Measurements from ENCODE around the gene CSPG4.
"Not testable (repeated sequence)": the region's sequence is repeated elsewhere in the genome, so short reads cannot be mapped to it uniquely, and the experiment has no call there.

The CSPG4 gene

GRCh38 chr15:75739791-75740190 lies 27.1 kb upstream of the CSPG4 start:
- no peak for DNase-seq (ENCODE audit: low spot score)

DNA sequence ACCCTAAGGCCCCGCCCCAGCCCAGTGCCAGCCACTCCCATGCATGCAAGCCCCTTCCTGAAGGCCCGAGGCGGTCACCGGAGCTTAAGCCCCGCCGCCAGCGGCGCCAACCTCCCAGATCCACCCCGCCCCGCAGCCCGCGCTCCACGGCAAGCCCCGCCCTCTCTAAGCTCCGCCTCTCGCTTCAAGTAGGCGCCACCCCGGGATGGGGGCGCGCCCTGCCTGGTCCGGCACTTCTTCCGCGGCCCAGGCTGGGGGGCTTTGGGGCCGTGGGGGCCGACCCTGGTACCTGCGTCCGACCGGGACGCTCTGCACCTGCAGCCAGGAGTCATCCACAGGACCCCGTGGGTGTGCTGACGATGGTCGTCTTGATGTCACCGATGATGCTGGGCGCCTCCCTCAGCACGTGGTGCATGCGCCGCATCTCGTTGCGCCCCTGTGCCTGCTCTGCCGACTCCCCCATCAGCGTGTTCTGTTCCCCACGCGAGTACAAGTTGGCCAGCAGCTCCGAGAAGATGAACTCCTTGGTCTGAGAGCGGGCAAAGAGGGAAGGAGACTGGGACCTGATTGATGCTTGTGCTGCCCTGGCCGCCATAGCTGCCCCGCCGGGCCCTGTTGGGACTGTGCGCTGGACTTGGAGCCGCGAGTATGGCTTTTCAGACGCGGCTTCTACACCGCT lies 26.1 kb upstream of the CSPG4 start:
- peak; percentile 98 for DNase-seq (ENCODE audit: low spot score)

- DNase-seq (ENCODE audit: low spot score), result no peak
Measured at GRCh38 chr15:75738014-75738646, 25.5 kb upstream of the CSPG4 start.

DNA sequence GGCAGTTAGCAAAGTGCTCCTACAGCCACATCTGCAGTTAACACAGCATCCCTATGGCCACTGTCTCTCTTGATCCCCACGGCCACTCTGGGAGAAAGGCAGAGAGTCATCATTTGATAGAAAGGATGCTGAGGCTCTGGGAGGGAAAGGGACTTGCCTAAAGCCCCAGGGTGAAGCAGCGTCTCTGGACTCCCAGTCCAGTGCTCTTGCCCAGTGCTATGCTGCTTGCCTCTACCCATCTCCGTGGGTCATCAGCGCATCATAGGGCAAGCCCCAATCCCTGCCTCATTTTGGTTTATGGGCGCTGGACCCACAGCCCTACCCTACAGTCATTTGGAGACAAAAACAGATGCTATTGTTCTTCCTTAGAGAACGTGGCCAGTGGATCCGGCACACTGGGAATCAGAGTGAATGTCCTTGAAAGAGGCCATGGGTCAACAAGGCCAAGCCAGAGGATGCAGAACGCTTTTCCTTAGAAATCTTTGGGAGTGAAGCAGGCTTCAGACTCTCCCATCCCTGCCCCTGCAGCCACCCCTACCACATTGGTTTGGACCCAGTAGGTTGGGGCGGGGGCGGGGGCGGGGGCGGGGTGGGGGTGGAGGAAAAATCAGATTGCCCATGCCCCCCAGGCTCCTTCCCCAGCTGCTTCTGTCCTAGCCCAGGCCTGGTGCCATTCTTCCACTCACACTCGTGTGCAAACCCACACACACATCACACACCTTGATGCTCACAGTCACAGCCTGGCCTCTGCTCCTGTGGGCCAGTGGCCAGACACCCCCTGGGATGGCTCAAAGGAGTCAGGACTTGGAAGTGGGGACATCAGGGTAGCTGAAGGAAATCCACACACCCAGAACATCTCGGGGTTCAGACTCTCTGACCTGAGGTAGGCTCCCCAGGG lies 24.7 kb upstream of the CSPG4 start:
- DNase-seq (ENCODE audit: low spot score), result not testable (repeated sequence)

DNA sequence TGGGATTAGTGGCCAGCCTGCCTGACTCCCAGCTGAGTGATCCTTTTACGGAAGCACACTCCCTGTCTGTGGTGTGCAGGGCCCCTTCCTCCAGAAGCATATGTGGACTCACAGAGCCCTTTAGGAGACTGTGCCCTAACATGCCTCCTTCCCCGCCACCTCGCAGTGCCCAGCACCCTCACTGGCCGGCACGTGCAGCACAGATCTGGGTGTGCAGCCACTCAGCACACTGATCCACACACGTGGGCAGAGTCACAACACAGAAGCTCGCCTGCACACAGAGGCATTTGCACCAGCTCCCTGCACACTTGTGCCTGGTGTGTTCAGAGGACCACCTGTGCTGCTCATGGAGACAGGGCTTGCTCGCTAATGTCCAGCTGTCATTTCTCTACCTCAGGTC lies 23.6 kb upstream of the CSPG4 start:
- no peak for DNase-seq (ENCODE audit: low spot score)

GRCh38 chr15:75734861-75735760 lies 22.5 kb upstream of the CSPG4 start:
- not testable (repeated sequence) for DNase-seq (ENCODE audit: low spot score)

- DNase-seq (ENCODE audit: low spot score), result no peak
Measured at GRCh38 chr15:75733761-75734651, 21.4 kb upstream of the CSPG4 start.

DNA sequence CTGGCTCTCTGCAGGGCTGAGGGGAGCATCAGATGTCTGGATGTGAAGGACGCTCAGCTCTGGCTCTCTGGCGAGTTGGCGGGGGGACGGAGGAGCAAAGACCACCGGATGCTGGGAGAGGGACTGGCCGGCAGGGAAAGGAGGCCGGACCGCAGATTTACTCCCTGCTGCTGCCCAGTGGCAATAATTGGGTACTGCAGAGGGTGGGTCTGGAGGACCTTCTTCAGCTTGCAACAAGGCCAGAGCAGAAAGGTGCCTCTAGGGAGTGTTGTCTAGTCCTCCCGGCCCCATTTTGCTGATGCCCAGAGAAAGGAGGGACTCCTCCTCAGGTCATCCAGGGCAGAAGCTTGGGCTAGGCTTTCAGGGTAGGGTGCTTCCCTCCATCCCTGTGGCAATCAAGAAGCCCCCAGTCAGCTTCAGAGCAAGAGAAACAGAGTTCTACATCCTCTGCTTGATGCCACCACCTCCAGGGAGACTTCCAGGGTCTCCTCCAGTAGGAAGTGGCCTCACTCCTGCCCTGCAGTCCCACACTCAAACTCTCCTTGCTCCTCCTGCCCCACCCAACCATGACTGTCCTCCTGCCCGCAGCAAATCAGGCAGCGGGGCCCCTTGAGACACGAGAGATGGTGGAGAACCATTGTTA lies 20.3 kb upstream of the CSPG4 start:
- peak; percentile 74 for DNase-seq (ENCODE audit: low spot score)

GRCh38 chr15:75732177-75732808 lies 19.6 kb upstream of the CSPG4 start:
- DNase-seq (ENCODE audit: low spot score), result no peak

DNA sequence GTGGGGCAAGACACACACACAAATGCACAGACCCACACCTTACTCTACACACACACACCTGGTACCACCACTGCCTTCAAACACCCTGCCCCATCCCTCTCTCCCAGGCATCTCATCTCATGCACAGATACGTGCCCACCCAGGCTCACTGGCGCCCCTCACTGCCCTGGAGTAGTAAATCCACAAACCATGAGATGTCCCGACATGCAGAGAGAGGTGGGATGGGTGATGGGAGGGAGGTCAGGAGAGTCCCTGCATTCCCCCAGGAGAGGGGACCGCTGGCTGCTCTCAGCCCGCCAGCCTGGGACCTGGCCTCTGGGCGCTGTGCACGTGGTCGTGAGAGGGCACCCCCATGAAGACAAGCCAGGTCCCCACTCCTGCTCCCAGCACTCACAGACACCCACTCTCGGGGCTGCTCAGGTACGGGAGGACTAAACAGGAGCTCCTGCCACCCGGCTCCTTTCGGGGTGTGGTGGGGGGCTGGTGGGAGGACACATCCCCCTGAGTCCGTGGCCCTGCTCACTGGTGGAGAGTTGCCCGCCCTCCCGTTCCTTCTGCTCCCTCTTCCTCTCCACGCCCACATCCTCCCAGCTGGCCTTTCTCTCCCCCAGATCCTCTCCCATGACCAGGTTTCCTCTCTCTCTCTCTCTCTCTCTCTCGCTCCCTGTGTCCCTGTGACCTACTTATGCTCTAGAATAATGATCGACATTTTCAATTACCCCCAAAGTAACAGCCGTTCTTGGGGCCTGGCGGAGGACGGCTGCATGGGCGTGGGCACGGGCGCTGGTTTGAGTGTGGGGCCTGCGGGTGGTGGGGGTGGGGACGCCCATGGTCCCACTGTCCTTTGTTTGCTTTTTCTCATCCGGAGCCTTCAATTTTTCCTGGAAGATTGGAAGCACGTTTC lies 18.9 kb upstream of the CSPG4 start:
- no peak for DNase-seq (ENCODE audit: low spot score)

DNA sequence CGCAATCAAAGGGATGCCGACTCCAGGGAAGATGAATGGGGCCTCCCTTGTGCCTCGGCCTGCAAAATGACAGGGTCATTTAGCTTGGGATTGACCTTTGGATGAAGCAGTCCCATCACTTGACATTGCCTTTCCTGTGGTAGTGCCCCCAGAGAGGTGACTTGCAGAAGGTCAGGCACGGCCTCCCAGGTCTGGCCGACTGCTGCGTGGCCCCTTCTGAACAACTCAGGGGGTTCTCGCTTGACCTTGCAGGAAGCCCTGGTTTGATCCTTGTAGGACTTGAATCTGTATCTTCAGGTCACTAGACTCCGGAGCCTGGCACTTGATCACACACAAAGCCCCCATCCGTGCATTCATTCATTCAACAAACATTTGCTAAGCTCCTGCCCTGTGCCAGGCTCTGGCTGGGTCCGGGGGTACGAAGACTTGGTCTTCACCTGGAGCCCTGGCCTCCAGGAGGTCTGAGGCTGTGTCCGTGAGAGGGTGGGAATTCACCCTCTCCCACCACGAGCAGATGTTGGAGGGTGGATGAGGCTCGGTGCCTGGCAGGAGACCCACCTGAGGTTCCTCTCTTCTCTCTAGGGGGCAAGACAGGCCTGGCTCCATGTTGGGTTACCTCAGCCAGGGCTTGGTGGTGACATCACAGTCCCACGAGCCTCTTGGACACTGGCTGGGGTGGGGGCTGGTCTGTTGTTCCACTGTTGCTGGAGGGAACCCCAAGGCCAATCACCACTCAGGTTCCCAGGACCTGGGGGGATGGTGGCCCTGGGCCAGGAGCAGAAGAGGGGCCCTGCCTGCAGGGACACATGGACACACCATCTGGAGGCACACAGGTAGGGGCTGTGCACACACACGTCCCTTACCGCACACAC lies 18.0 kb upstream of the CSPG4 start:
- not testable (repeated sequence) for DNase-seq (ENCODE audit: low spot score)

GRCh38 chr15:75729326-75730069 lies 16.9 kb upstream of the CSPG4 start:
- DNase-seq (ENCODE audit: low spot score), result no peak

- DNase-seq (ENCODE audit: low spot score), result peak; percentile 47
Measured at GRCh38 chr15:75727851-75728715, 15.4 kb upstream of the CSPG4 start.

DNA sequence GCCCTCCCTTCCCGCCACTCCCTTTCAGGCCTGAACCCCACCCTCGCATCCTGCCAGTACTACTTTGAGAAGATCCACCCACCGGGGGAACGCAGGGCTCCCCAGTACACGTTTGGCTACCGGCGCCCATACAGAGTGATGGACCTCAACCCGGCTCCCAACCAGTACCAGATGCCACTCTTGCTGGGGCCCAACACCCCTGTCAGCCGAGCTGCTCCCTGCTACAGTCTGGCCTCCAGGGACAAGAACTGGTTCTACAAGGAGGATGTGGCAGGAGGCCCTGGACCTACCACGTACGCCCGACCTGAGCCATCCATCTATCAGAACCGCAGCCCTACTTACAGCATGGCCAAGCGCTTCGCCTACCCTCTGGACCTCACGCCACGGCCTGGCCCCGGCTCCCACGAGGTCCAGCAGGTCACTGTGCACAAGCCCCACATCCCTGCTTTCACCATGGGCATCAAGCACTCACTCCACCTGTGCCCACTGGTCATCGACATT lies 14.4 kb upstream of the CSPG4 start:
- no peak for DNase-seq (ENCODE audit: low spot score)

GRCh38 chr15:75725719-75726607 lies 13.3 kb upstream of the CSPG4 start:
- no peak for DNase-seq (ENCODE audit: low spot score)

All from AG20443 (cell line).